ENCODE measurements around the gene IRF2BP2. TPM values are rescaled to one million over a fixed set of nuclear protein-coding genes. Genes with fewer than 3 reads are reported as not detected.
A peak's percentile ranks its signal among the peaks of the same experiment; 100 is the strongest.
"Not testable (repeated sequence)": the region's sequence is repeated elsewhere in the genome, so short reads cannot be mapped to it uniquely, and the experiment has no call there.

Gene IRF2BP2
- total RNA-seq, 1 experiment from 2014 or later: 78.8 TPM

- no peak overlapping the region for H3K4me3 ChIP-seq (ENCODE audit: low read length)
- H3F3A ChIP-seq (ENCODE audit: low read length, unreplicated experiment): no peaks in the 10 kb centered on the region
- no peaks in the 10 kb centered on the region for H3K36me3 ChIP-seq (ENCODE audit: low read depth, low read length)
- peak overlapping the region; percentile 18; the same call in 1 of the 2 replicates for H3K4me2 ChIP-seq (ENCODE audit: low read length)
- H3K9ac ChIP-seq (ENCODE audit: low read length): no peak overlapping the region
- H3K9me2 ChIP-seq (replicated peaks; ENCODE audit: low read length): no peaks in the 10 kb centered on the region
- TF ChIP-seq EZH2phosphoT487 (IDR thresholded peaks at IDR 0.05; ENCODE audit: borderline replicate concordance, low read length) (no peak), CTCF (conservative IDR thresholded peaks at IDR 0.05; ENCODE audit: low read depth, low read length) (no peak), EZH2 (IDR thresholded peaks at IDR 0.05; ENCODE audit: low read length, unreplicated experiment) (no peak)
- H4K20me1 ChIP-seq (ENCODE audit: low read length): no peaks in the 10 kb centered on the region
- ATAC-seq (peak; percentile 84), DNase-seq (peak; percentile 75)
- H2AFZ ChIP-seq (ENCODE audit: low read length): no peak overlapping the region
- intact Hi-C loops (cut with micrococcal nuclease): no loop called here
- H3K4me1 ChIP-seq (ENCODE audit: insufficient read depth, low read length): peaks cover 22% of the 10 kb centered on the region
- no peaks in the 10 kb centered on the region for H3K27me3 ChIP-seq (ENCODE audit: low read length)
- ChIA-PET POLR2A (ENCODE audit: unreplicated experiment) (interaction anchor here (0.6 kb wide), 2 partner anchors 21 to 28 kb away, joined by 3 read pairs; no protein-coding TSS in a partner anchor), CTCF (no interaction called here)
- no peaks in the 10 kb centered on the region for H3K9me3 ChIP-seq (ENCODE audit: low read length)
- peak overlapping the region; percentile 31 for H3K27ac ChIP-seq (ENCODE audit: low read length)
- no TSS peak for BruUV-seq (replicated peaks)
- H3K79me2 ChIP-seq (ENCODE audit: low read length): no peaks in the 10 kb centered on the region
Observed at GRCh38 chr1:234638832-234639799, 29.1 kb upstream of the IRF2BP2 start.

- H3K9me3 ChIP-seq (ENCODE audit: low read length); H3K4me3 ChIP-seq (ENCODE audit: low read length); BruUV-seq (replicated peaks); H2AFZ ChIP-seq (ENCODE audit: low read length); H3K79me2 ChIP-seq (ENCODE audit: low read length); intact Hi-C loops (cut with micrococcal nuclease); H3K9me2 ChIP-seq (replicated peaks; ENCODE audit: low read length); POLR2A ChIA-PET (ENCODE audit: unreplicated experiment); H4K20me1 ChIP-seq (ENCODE audit: low read length); H3K27ac ChIP-seq (ENCODE audit: low read length); H3K4me2 ChIP-seq (ENCODE audit: low read length); ATAC-seq; H3F3A ChIP-seq (ENCODE audit: low read length, unreplicated experiment); H3K9ac ChIP-seq (ENCODE audit: low read length); DNase-seq; CTCF ChIA-PET; H3K27me3 ChIP-seq (ENCODE audit: low read length); H3K36me3 ChIP-seq (ENCODE audit: low read depth, low read length): not testable (repeated sequence)
- peaks cover 44% of the 10 kb centered on the region for H3K4me1 ChIP-seq (ENCODE audit: insufficient read depth, low read length)
Observed at GRCh38 chr1:234634922-234635321, 24.9 kb upstream of the IRF2BP2 start.

- TF ChIP-seq CTCF (conservative IDR thresholded peaks at IDR 0.05; ENCODE audit: low read depth, low read length) (no peak), EZH2 (IDR thresholded peaks at IDR 0.05; ENCODE audit: low read length, unreplicated experiment) (no peak), EZH2phosphoT487 (IDR thresholded peaks at IDR 0.05; ENCODE audit: borderline replicate concordance, low read length) (no peak)
- Histone ChIP-seq H3K9ac (ENCODE audit: low read length) (no peak overlapping the region), H3K4me1 (ENCODE audit: insufficient read depth, low read length) (peaks cover 40% of the 10 kb centered on the region), H3K27me3 (ENCODE audit: low read length) (no peaks in the 10 kb centered on the region), H3K9me3 (ENCODE audit: low read length) (no peaks in the 10 kb centered on the region), H3K9me2 (replicated peaks; ENCODE audit: low read length) (no peaks in the 10 kb centered on the region), H3K79me2 (ENCODE audit: low read length) (no peaks in the 10 kb centered on the region), H3F3A (ENCODE audit: low read length, unreplicated experiment) (peaks cover 3% of the 10 kb centered on the region), H4K20me1 (ENCODE audit: low read length) (no peaks in the 10 kb centered on the region), H3K4me2 (ENCODE audit: low read length) (no peak overlapping the region), H2AFZ (ENCODE audit: low read length) (no peak overlapping the region), H3K27ac (ENCODE audit: low read length) (no peak overlapping the region), H3K36me3 (ENCODE audit: low read depth, low read length) (no peaks in the 10 kb centered on the region), H3K4me3 (ENCODE audit: low read length) (no peak overlapping the region)
- no peak for ATAC-seq
- no peak for DNase-seq
- ChIA-PET POLR2A (ENCODE audit: unreplicated experiment) (no interaction called here), CTCF (no interaction called here)
- intact Hi-C loops (cut with micrococcal nuclease): no loop called here
- no TSS peak for BruUV-seq (replicated peaks)
Observed at GRCh38 chr1:234634387-234634786, 24.4 kb upstream of the IRF2BP2 start.

All from PC-3 (cell line).